ENCODE data around the gene ARHGAP26.

- TF ChIP-seq, protein P1, sequence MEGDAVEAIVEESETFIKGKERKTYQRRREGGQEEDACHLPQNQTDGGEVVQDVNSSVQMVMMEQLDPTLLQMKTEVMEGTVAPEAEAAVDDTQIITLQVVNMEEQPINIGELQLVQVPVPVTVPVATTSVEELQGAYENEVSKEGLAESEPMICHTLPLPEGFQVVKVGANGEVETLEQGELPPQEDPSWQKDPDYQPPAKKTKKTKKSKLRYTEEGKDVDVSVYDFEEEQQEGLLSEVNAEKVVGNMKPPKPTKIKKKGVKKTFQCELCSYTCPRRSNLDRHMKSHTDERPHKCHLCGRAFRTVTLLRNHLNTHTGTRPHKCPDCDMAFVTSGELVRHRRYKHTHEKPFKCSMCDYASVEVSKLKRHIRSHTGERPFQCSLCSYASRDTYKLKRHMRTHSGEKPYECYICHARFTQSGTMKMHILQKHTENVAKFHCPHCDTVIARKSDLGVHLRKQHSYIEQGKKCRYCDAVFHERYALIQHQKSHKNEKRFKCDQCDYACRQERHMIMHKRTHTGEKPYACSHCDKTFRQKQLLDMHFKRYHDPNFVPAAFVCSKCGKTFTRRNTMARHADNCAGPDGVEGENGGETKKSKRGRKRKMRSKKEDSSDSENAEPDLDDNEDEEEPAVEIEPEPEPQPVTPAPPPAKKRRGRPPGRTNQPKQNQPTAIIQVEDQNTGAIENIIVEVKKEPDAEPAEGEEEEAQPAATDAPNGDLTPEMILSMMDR (conservative IDR thresholded peaks at IDR 0.05; ENCODE audit: low read depth in 2 of 2): no peak
- TF ChIP-seq EZH2 (IDR thresholded peaks at IDR 0.05; ENCODE audit: low read depth, unreplicated experiment): no peak
- TF ChIP-seq CREB1 (CRISPR knock-in tag; IDR thresholded peaks at IDR 0.05; ENCODE audit: low read depth): no peak
- TF ChIP-seq POLR2AphosphoS5 (IDR thresholded peaks at IDR 0.05; ENCODE audit: low read depth): no peak
- no peak for TF ChIP-seq EZH2phosphoT487 (IDR thresholded peaks at IDR 0.05; ENCODE audit: unreplicated experiment)
Measured at GRCh38 chr5:142894749-142895148, 124.6 kb downstream of the ARHGAP26 start.

Data from GM23338 (cell line).